Activated CD4-positive, CD25-positive, alpha-beta regulatory T cell treated with anti-CD3 and anti-CD28 coated beads, Interleukin-2, amount 50 U/mL, for 72 hours (primary cell): Measurements from ENCODE around the gene COL9A2.
A peak's percentile ranks its signal among the peaks of the same experiment; 100 is the strongest.
"Not testable (repeated sequence)": the region's sequence is repeated elsewhere in the genome, so short reads cannot be mapped to it uniquely, and the experiment has no call there.

ENCODE experiments used
- DNase-seq: peaks from one replicate; pipeline ENCODE4 v3.0.0; 2021

The COL9A2 gene

DNA sequence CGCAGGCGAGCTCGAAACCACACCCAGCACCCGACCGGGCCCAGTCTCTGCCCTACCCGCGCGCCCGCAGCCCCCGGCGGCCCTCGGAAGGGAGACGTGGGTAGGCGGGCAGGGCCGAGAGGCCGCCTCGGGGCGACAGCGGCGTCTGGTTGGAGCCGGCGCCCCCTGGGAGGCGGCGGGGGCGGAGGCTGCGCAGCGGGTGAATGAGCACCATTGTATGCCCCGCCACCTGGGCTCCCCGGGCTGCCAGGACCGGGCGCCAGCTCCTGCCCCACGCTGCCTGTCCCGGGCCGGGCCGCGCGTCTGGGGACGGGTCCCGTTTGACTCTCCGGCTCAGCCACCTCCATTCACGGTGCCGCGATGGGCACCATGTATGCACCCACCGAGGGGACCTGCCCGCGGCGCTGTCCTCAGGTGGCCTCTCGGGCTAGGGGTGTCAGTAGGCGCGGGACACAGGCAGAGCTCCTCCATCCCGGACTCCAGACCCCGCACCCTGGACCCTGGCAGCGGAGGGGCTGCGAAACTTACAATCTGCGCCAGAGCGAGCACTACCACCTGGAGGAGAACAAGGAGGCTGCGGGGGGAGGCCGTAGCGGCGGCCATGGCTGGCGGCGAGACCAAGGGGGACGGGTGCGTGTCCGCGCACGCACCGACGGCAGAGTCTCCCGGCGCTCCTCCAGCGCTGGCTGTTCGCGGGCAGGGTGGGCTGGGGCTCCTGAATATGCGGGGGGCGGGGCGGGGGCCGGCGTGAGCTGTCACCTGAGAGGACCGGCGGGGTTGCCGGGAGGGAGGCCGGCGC lies at the start of gene COL9A2:
COL9A2 (minus strand) TSS at position 692 of the 799 bp plus-strand sequence; CDS start at position 603, 89 bp downstream.
- peak; percentile 62 for DNase-seq

DNA sequence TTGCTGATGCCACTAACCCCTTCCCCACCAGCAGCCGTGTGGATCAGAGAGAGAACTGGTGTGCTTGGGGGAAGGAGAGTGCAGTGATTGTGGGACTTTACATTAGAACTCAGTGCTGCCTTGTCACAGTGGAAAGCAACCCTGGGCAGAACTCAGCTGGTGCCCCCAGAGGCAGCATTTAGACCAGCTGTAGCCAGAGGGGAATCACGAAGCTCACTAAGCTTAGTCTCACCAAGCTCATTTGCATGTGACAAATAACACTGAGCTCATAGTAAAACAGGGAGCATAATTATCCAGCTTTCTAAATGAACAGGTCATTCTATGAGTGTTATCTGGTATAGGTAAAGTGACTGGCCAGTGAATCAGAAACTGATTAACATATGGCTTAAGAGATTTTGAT lies 46.6 kb upstream of the COL9A2 start:
- no peak for DNase-seq

DNA sequence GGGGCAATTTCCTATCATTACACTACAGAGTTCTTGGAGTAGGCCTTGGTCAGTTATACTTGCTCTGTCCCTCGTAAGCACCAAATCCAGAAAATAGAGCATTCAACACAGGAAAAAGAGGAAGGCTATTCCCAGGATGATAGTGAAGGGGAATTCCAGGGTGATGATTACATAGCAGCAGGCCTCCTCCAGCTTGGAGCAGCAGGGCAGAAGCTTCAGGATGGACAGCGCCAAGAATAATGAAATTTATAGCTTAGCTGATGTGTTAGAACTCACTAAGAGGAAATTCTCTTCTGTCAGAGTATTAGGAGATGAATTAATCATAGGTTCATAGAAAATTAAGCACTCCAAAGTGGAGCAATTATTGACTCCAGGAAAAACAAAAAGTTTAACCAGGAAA lies 45.6 kb upstream of the COL9A2 start:
- DNase-seq, result no peak

DNA sequence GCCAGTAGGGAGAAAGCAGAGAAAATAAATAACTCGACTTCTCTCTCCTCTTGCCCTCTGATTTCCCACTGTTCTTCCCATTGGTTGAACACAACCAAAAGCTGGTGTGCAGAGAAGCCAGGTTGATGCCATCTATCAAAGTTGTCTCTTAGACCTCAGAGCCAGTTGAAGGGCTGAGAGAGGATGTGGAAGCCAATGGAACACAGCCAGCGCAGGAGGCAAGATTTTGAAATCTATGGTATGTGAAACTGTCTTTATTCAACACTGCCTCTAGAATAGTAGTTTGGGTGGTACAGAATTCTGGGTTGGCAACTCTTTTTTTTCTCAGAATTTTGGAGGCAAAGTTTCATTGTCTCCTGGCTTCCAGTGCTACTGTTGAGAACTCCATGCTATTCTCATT lies 45.1 kb upstream of the COL9A2 start:
- no peak for DNase-seq

DNA sequence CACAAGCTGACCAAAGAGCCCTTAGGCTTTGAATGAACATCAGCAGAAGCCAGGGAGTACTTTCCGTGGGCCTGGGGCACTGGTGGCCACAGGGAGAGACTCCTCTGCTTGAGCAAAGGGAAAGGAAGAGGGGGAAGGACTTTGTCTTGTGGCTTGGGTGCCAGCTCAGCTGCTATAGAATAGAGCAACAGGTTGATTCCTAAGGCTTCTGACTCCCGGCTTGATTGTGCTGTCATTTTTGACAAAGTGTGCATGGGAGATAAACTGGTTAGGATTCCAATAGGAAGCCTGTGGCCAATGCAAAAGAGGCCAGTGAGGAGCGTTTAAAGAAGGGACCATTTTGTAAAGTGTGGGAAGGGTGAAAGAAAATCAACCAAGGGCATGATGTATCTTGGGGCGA lies 44.6 kb upstream of the COL9A2 start:
- DNase-seq, result no peak

DNA sequence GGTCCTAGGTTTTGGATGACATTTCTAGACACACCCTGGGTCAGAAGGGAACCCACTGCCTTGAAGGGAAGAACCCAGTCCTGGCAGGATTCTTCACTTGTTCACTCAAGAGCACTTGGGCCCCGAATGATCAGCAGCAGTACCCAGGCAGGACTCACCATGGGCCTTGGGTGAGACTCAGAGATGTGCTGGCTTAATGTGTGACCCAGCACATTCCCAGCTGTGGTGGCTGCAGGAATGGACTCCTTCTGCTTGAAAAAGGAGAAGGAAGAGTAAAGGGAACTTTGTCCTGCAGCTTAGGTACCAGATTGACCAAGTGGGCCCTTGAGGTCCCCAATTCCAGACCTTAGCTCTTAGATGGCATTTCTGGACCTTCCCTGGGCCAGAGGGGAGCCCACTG lies 44.1 kb upstream of the COL9A2 start:
- no peak for DNase-seq

DNA sequence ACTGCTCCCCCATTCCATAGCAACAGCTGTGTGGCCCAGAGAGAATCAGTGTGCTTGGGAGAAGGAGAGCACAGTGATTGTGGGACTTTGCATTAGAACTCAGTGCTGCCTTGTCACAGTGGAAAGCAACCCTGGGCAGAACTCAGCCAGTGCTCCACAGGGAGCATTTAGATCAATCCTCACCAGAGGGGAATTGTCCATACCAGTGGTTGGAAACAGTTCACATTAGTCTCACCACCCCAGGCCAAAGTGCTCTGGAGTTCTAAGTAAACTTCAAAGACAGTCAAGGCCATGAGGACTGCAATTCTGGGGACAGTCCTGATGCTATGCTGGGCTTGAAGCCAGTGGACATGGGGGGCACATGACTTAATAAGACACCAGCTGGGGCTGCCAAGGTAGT lies 43.5 kb upstream of the COL9A2 start:
- no peak for DNase-seq

DNA sequence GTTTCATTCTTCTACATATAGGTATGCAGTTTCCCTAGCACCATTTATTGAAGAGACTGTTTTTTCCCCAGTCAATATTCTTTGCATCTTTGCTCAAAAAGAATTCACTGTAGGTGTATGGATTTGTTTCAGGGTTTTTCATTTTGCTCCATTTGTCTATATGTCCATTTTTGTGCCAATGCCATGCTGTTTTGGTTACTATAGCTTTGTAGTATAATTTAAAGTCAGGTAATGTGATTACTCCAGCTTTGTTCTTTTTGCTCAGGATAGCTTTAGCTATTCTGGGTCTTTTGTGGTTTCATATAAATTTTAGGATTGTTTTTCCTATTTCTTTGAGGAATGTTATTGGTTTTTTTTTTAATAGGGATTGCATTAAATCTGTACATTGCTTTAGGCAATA lies 40.5 kb upstream of the COL9A2 start:
- no peak for DNase-seq

DNA sequence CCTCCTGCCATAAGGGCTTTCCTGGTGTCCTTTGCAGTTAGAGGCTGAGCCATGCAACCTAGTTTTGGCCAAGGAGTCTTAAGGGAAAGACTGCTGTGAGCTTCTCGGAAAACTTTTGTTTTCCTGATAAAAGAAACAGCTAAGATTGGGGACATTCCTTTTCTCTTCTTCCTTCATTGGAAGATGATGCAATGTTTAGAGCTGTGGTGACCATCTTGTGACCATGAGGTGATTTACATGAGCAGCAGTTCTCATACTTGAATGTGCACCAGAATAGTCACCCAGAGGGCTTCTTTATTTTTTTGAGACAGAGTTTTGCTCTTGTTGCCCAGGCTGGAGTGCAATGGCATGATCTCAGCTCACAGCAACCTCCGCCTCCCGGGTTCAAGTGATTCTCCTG lies 36.0 kb upstream of the COL9A2 start:
- DNase-seq, result no peak

DNA sequence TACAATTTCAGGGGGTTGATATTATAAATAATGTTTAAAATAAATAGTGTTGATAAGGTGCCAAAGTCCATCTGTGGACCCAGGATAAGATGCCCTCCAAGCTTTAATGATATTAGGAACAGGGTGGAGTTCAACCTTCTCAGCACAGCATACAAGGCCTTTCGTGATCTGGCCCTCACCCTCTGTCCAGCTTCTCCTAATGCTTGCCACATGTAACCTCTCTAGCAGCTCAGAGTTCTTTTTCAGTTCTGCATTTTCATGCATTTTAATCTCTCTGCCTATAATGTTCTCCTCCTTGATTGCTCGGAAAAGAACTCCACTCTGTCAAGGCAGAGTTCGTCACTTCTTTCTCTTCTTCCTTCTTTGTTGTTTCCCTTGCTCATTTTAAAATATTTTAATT lies 35.0 kb upstream of the COL9A2 start:
- DNase-seq, result no peak

DNA sequence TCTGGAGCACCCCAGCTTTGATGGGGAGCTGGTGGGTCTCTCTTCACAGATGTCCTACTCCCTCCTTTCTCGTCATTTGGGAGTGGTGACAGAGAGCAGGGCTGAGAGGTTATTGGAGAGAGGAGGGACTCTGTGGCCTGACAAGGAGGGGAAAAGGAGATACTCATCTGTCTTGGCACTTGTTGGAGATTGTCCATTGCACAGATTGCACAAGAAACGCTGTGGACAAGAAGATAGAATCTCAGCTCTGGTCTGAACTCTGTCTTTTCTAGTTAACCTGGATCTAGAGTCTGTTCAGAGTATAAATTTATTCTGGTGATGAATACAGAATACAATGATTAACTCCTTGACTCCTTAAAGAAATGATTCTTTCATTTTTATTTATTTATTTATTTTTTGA lies 34.0 kb upstream of the COL9A2 start:
- no peak for DNase-seq

DNA sequence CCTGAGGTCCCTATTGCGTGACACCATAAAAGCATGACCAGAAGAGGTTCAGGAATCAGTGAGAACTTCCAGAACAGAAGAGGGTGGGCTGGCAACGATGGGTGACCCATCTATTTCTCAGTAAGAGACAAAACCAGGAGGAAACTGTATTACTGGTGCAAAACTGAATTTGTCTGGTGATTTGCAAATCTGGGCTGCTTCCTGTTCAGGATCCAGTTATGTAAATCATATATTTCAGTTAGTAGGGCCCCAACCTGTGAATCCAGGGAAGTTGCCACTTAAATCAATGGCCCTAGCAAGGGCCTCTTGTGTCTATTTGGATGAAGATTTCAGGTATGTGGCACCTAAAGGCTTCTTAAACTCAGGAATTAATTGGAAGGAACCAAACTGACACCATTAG lies 33.3 kb upstream of the COL9A2 start:
- DNase-seq, result no peak

DNA sequence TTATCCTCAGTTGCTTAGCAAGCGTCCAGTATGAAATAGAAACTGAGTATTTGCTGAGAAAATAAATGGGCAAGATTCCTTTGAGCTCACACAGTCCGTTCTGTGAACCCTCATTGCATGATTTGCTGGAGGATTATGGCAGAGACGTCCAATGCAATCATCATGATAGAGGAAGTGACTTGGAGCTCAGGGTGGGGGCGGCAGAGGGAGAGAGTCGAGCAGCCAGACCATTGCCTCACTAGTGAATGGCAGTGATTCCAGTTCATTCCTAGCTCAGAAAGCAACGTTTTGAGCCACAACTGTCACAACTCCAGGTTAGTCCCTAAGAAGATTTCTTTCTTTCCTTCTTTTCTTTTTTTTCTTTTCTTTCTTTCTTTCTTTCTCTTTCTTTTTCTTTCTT lies 27.5 kb upstream of the COL9A2 start:
- DNase-seq, result no peak

DNA sequence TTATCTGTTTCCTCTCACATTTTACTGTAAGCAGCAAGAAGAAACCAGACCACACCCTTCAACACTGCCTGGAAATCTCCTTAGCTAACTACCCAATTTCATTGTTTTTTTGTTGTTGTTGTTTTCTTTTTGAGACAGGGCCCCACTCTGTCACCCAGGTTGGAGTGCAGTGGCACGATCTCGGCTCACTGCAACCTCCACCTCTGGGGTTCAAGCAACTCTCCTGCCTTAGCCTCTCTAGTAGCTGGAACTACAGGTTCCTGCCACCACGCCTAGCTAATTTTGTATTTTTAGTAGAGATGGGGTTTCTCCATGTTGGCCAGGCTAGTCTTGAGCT lies 25.3 kb upstream of the COL9A2 start:
- DNase-seq, result not testable (repeated sequence)

DNA sequence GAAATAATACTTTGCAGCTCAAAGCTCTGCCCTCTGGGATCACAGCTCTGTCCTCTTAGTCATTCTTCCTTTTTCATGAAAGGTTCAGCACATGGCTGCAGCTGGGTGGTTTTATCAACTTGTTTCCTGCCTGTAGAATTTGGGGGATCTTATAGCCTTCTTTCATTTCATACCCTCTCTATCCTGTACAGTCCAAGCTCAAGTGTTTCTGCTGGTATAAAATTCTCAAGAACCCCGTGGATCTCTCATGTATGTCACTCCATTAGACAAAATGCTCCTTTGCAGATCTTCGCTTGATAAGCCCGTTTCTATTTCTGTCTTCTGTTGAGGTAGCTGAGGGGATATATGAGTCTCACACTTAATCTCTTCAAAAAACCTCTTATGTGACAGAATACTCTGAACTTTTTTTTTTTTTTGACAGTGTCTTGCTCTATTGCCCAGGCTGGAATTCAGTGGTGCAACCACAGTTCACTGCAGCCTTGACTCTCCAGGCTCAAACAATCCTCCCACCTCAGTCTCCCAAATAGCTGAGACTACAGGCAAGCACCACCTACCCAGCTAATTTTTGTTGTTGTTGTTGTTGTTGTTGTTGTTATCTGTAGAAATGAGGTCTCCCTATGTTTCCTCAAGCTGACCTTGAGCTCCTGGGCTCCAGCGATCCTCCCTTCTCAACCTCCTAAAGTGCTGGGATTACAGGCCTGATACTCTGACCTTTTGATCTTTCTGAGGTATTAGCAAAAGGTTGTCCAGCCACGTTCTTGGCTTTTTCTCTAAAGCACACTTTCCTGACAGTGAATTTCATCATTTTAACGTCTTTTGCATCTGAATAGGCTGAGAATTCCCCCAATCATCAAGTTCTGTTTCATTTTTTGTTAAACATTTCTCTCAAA lies 24.6 kb upstream of the COL9A2 start:
- DNase-seq, result no peak

DNA sequence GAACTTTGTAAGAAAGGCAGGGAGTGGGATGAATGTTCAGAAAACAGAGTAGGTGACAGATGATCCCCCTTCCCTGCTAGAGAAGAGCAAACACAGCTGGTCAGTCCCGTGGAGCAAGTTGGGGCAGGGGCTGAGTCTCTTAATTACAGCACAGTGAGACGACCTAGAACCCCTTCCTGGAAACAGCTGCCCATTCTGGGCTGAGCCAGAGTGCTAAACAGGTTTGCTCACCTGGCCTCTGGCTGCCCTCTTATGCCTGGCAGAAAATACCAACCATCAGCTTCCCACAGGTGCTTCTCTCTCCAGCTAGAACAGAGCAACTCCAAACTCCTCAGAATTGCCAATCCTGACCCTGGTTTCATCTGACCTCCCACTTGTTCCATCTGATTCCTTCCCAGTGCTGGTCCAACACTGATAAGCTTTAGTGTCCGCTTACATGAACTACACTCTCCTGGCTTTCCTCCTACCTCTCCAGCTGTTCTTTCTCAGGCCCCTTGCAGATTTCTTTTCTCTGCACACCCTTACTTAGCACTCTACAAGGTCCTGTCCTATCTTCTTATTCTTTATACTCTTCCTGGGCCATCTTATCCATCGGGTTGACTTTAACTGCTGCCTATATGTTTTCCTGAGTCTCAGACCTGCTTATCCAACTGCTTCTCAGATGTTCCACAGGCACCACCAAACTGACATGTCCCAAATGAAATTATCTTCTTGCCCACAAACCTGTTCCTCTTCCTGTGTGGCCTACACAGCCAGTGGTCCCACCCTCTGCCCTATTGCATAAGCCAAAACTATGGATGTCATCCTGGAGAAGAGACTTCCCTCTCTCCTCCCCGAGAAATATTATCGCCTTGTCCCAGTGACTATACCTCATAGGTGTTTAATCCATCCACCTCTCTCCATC lies 22.6 kb upstream of the COL9A2 start:
- no peak for DNase-seq

DNA sequence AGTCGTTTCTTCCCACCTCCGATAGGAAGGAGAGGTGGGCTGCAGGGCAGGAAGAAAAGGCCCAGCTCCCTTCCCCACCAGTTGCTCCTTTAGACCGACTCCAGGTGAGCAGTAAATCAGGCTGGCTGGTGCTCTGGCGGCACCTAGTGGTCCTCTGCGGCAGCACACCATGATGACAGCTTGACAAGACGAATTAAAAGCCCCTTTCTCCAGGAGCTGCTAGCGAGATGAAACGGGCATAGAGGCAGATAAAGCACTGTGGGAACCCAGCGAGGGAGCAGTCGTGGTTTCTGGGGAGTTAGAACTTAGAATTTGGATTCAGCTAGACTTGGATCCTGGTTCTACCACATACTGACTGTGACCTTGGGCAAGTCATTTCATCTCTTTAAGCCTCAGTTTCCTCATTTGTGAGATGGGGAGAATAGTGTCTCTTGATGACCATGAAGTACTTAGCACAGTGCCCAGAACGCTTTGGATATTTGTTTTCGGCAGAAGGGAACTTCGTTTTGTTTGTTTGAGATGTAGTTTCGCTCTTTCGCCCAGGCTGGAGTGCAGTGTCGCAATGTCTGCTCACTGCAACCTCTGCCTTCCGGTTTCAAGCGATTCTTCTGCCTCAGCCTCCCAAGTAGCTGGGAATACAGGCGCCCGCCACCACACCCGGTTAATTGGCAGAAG lies 21.8 kb upstream of the COL9A2 start:
- peak; percentile 92 for DNase-seq

DNA sequence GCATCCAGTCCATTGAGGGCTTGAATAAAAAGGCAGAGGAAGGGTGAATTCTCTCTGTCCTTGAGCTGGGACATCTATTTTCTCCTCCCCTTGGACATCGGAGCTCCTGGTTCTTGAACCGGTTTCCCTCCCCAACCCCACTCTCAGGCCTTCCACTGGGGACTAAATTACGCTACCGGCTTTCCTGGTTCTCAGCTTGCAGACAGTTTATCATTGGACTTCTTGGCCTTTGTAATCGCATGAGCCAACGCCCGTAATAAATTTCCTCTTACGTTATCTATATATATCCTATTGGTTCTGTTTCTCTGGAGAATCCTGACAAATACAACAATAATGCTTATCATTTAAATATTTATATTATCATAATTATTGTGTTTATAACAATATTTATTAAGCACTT lies 20.4 kb upstream of the COL9A2 start:
- DNase-seq, result no peak

DNA sequence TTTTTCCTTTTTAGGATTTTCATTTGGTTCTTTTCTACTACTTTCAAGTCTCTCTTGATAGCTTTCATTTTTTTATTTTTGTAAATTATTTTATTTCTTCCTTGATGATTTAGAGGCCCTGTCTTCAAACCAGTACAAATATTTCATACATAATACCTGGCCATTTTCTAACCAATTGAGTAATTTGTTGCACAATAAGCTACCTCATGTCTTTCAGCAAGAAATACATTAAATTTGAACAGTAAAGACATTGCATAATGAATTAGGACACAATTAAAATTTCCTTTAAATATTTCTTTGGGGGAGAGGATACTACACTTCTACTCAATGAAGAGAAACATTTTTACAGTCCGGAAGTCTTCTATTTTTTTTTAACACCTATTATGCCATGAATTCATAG lies 15.6 kb upstream of the COL9A2 start:
- DNase-seq, result no peak

DNA sequence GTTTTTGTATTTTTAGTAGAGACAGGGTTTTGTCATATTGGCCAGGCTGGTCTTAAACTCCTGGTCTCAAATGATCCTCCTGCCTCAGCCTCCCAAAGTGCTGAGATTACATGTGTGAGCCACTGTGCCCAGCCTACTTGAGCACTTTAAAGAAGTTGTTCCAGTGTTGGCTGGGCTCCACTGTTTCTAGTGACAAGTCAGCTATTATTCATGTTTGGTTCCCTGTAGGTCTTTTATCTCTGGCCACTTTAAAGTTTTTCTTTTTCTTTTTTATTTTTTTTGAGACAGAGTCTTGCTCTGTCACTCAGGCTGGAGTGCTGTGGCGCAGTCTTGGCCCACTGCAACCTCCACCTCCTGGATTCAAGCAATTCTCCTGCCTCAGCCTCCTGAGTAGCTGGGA lies 14.3 kb upstream of the COL9A2 start:
- not testable (repeated sequence) for DNase-seq

DNA sequence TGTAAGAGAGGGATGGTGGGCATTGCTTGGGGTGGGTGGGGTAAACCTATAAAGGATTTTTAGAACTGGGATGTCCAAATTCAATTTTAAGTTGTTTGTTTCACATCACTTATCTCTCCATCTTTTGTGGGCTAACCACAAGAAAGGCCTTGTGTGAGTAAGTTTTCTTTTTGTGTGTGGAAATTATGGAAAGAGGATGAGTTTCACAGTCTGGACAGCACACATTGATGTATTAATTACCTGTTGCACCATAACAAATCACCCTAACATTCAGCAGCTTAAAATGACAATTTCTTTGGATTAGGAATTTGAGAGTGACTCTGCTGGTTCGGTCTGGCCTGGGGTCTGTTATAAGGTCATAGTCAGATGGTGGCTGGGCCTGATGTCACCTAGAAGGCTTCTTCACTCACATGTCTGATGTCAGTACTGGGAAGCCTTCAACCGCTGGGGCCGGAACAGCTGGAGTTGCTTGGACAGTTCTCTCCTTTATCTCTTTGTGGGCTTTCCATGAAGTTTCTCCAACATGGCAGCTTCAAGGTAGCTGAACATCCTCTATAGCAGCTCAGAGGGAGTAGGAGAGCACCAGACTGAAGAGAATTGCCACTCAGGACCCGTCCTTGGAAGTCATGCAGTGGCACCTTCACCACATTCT lies 2.0 kb upstream of the COL9A2 start:
- DNase-seq, result no peak

DNA sequence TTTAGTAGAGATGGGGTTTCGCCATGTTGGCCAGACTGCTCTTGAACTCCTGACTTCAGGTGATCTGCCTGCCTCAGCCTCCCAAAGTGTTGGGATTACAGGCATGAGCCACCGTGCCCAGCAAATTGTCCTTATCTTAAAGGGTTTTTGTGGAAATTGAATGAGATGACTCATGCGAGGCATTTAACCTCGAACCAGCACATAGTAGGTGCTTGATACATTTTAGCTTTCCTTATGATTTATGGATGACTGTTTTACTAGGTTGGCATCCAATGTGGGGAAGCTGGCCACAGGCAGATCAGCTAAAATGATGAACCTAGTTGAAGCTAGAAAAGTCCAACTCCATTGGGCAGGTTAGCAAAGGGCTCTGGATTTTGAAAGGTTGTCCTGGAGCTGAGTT lies 1.4 kb upstream of the COL9A2 start:
- no peak for DNase-seq
